ENCODE measurements around the gene DLG1.
"Not testable (repeated sequence)": the region's sequence is repeated elsewhere in the genome, so short reads cannot be mapped to it uniquely, and the experiment has no call there.

The DLG1 gene

DNA sequence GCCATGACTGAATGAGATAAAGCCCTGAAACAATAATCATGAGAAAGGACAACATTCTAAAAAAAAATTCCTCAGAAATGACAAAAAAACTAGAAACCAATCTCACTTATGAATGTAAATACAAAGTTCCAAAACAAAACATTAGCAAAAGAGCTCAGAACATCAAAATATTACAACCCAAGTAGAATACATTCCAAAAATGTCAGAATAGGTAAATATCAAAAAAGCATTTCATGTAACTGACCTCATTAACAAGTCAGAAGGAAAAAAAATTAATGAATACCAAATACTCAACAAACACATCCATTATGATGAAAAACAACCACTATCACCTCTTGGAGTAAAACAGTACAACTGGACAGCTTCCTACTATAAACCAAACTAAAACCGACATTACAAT is 93.1 kb downstream of the DLG1 start:
- no peak for DNase-seq

- no peak for DNase-seq
Measured at GRCh38 chr3:197204736-197205135, 93.7 kb downstream of the DLG1 start.

DNA sequence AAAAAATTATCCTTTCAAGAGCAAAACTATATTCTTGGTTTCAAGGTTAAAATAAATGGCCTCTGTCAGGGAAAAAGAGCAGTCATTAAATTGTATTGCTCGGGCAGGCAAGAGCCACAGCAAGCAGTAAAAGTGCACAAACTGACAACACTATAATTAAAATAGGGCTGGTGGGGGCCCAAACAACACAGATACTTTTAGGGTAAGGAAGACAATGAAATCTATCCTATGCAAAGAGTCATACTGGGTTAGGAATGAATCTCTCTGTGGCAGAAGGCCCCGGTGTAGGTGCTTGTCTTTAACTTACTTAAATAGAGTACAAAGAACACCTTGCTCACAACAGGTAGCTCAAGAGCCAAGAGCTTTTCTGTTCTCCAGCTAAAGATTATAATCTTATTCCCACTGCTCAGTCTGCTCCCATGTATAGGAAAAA is 94.7 kb downstream of the DLG1 start:
- no peak for DNase-seq

- DNase-seq: no peak
Measured at GRCh38 chr3:197202694-197203093, 95.7 kb downstream of the DLG1 start.

DNA sequence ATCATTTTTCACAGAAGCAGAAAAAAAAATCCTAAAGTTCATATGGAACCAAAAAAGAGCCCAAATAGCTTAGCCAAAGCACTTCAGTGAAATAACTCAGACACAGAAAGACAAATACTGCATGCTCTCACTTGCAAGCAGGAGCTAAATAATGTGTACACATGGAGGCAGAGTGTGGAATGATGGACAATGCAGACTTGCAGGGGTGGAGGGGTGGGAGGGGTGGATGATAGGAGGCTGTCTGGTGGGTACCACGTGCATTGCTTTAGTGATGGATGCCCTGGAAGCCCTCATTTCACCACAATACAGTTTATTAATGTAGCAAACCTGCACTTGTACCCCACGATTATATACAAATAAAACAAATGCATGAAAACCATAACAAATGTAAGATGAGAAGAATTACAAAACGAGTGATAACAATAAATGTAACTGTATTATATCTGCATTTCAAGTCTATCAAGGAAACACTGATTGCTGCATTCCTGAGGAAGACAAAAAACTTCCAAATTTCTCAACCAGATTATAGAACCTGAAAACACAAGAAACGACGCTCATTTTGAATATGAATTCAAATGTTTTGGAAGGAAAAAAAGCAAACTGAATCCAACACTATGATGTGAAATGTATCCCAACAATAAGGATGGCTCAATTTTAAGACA is 96.5 kb downstream of the DLG1 start:
- DNase-seq: no peak

GRCh38 chr3:197200856-197201255 is 97.6 kb downstream of the DLG1 start:
- DNase-seq: not testable (repeated sequence)

DNA sequence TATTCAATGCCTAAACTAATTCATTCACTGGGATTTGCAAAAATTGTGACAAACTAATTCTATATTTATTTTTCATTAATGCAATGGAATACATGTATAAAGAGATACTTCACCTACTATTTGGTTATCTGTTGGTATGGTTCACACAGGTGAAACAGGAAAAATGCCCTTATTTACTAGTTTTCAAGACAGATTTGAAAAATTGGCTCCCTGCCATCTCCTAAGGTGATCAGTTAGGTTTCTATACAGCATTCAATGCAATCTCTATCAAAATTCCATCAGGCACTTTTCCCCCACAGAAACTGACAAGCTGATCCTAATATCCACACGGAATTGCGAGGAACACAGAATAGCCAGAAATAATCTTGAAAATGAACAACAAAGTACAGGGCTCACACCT is 101.1 kb downstream of the DLG1 start:
- no peak for DNase-seq

- no peak for DNase-seq
Measured at GRCh38 chr3:197196192-197196591, 102.2 kb downstream of the DLG1 start.

DNA sequence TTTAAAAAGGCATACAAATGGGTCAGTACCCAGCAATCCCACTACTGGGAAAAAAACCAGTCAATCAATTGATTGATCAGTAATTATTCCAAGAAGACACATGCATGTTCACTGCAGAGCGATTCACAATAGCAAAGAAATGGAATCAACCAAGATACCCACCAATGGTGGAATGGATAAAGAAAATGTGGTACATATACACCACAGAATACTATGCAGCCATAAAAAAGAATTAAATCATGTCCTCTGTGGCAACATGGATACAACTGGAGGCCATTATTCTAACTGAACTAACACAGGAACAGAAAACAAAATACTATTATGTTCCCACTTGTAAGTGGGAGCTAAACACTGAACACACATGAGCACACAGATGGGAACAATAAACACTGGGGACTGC is 103.1 kb downstream of the DLG1 start:
- DNase-seq: no peak

- not testable (repeated sequence) for DNase-seq
Measured at GRCh38 chr3:197193759-197194158, 104.7 kb downstream of the DLG1 start.

DNA sequence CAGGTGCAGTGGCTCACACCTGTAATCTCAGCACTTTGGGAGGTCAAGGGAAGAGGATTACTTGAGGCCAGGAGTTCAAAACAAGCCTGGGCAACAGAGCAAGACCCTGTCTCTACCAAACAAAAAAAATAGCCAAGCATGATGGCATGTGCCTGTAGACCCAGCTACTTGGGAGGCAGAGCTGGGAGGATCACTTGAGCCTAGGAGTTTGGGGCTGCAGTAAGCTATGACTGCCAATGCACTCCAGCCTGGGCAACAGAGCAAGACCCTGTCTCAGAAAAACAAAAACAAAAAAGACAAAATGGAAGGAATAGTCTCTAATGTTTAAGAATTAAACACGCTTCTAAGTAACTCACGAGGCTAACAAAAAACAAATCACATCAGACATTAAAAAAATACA is 106.5 kb downstream of the DLG1 start:
- DNase-seq: no peak

DNA sequence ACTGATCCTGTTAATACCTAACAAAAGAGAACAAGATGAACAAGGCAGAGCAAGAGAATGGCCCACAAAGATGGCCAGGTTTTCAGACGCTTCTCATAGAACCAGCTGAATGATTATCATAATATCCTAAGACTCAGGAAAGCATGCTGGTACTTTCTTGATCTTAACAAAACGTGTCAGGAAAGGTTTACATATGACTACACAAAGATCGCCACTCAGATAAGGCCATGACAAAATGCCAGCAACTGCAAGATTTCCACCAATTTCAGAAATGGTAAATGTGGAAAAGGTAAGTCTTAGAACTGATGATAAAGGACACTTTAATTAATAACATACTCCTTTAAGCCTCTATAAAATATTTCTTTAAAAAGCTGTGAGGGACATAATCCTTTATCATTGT is 108.8 kb downstream of the DLG1 start:
- no peak for DNase-seq

GRCh38 chr3:197188963-197189362 is 109.4 kb downstream of the DLG1 start:
- DNase-seq: no peak

DNA sequence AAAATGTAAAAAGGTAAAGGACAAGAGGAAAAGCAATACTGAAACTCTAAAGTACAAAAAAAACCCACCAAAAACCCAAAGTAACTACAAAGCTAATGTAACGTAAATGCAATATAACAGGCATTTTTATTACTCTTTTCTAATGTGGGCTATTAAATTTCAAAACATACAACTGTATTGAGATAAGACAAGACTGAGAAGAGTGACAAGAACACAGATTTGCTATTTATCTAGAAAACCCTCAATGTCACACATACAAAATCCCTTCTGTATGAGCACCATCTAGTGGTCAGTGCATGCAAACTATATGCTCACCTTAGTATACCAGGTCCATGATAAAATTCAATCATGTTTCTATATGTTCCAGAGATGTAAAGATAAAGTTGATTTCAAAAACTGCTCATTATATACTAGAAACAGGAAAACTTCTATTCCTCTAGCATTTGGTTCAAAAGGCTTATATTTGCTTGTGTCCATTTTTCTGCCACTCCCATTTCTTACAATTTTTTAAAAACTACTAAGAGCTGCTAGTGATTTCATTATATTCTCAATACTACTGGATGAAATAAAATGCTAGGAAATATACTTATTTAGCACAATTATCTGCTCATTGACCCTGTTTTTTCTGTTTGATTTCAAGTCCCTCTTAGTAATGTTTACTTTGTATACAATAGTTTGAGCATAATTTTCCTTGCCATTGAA is 111.4 kb downstream of the DLG1 start:
- no peak for DNase-seq

GRCh38 chr3:197183582-197183981 is 114.8 kb downstream of the DLG1 start:
- DNase-seq: no peak

- no peak for DNase-seq
Measured at GRCh38 chr3:197181741-197182140, 116.7 kb downstream of the DLG1 start.

DNA sequence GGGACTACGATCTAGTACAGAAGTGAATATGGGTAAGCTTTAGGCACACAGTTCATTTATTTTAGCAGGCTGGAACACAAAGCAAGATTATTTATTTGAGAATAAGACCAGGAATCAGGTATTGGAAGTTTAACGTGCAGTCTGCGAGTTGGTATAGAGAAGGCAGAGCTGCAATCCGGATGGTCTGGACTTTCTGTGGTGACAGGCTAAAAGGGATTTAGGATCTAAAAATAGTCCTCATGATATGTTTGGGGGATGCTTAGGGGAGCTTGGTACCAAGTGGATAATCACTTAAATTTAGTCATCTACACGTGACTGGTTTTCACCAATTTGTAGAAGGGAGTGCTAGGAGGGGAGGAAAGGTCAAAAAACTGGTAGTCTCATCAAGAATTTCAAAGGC is 119.4 kb downstream of the DLG1 start:
- DNase-seq: no peak

DNA sequence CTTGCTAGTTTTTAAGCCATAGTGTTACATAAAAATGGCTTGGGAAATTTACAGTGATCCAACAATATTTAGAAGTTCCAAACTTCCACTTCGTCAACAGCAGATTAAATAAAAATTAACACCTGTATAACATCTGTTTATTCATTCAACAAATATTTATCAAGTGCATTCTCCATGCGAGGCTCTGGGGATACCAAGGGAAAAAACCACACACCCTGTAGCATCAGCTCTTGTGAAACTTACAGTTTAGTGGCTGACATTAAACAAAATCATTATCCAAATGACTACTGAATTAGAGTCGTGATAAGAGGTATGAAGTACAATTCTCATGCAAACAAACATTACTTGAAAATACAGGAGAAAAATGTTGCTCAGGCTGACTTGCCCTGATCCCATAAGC is 122.9 kb downstream of the DLG1 start:
- DNase-seq: no peak

GRCh38 chr3:197174927-197175326 is 123.5 kb downstream of the DLG1 start:
- DNase-seq: no peak

DNA sequence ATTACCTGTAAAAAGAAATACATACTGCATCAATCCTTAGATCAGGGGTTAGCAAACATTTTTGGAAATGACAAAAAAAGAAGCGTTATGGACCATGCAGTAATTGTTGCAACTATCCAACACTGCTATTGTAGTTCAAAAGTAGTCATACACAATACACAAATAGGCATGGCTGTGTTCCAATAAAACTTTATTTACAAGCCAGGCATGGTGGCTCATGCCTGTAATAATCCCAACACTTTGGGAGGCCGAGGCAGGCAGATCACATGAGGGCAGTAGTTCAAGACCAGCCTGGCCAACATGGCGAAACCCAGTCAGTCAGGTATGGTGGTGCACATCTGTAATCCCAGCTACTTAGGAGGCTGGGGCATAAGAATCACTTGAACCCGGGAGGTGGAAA is 124.8 kb downstream of the DLG1 start:
- DNase-seq: no peak

- no peak for DNase-seq
Measured at GRCh38 chr3:197171481-197172067, 126.8 kb downstream of the DLG1 start.

DNA sequence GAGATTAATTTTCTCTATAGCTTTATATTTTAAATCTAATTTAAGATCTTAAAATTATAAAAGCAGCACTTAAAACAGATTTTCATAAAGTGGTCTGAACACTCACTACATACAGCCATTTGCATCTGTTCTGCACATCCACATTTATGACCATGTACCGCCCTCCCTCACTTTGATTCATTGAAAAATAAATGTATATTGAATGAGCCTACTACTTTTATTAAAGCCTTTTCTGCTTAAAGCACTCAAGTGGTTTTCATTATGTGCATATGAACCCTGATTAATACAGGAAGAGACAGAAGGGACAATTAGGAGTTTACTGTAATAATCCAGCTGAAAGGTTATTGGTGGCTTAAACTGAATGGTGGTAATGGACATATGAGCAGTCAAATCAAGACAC is 129.4 kb downstream of the DLG1 start:
- DNase-seq: no peak

DNA sequence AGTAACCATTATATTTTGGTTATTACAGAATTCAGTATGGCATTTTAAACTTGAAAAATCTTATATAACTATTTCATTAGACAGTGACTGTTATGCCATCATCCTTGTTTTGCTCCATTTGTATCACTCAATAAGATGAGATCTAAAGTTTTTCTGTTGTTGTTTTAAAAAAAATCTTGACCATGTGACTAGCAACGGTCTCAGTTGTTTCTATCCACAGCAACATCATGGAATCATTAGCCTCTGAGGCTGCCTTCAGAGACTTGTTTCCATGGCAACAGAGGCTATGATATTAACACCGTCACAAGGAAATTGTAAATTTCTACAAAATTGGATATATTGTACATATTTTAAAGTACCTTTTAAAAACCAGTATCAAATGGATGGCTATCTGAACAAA is 129.8 kb downstream of the DLG1 start:
- no peak for DNase-seq

DNA sequence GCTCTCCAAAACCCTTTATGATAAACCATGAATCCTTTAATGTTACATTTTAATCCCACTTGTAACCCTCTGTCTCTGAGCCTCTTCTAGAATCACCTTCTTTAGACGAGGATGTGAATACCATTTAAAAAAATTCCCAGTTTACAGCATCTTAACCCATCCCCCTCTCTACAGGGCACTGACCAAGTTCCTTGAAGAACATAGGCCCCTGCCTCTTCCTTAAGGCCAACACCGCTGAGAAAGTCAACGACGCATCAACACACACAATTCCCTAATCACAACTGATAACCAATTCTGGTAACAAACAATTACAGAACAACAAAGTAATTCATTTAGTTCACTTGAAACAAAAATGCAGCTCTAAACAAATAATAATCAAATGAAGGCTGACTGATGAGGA is 130.3 kb downstream of the DLG1 start:
- no peak for DNase-seq

DNA sequence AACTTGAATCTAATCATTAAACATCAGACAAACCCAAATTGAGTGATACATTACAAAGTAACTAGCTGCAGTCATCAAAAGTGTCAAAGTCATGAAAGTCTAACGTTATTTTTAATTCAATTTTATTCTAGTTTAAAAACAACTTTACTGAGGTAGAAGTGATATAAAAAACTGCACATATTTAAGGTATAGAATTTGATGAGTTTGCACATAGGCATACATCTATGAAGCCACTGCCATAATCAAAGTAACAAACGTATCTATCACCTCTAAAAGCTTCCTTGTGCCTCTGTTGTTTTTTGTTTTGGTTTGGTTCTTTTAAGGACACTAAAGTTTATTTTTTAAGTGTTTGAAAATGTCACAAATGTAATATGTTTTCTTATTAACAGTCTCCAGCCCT is 130.9 kb downstream of the DLG1 start:
- no peak for DNase-seq

All from activated CD4-positive, CD25-positive, alpha-beta regulatory T cell (primary cell).